ENCODE data around the gene ATP6V0A1.

DNA sequence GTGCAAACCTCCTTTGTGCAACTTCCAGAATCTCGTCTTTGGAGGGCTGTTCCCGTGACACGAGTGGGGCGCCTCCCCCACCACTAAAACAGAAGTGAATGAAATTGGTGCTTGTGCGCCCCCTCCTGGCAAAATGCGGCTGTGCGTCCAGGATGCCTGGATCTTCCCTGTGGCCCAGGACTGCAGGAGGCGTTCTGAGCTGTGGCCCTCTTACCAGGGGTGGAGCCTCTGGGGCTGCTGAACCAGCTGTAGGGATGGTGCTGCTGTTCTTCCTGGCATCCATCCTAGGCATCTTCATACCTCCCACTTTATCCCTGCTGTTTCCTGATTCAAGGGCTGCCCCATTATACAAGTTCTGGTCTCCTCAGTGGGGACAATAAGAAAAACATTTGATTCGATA, 58.8 kb downstream of the ATP6V0A1 start:
- TF ChIP-seq, protein P1, sequence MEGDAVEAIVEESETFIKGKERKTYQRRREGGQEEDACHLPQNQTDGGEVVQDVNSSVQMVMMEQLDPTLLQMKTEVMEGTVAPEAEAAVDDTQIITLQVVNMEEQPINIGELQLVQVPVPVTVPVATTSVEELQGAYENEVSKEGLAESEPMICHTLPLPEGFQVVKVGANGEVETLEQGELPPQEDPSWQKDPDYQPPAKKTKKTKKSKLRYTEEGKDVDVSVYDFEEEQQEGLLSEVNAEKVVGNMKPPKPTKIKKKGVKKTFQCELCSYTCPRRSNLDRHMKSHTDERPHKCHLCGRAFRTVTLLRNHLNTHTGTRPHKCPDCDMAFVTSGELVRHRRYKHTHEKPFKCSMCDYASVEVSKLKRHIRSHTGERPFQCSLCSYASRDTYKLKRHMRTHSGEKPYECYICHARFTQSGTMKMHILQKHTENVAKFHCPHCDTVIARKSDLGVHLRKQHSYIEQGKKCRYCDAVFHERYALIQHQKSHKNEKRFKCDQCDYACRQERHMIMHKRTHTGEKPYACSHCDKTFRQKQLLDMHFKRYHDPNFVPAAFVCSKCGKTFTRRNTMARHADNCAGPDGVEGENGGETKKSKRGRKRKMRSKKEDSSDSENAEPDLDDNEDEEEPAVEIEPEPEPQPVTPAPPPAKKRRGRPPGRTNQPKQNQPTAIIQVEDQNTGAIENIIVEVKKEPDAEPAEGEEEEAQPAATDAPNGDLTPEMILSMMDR (IDR thresholded peaks at IDR 0.05) = peak in 5 of 7 experiments; percentile 91 to 95 (median 93)
- TF ChIP-seq POLR2A (IDR thresholded peaks at IDR 0.05) (no peak), EP300 (IDR thresholded peaks at IDR 0.05) (no peak)
